IPS DF 6.9 (cell line): ENCODE results near the gene NHERF1.

ENCODE experiments used
- DNase-seq: peaks from one replicate; pipeline ENCODE4 v3.0.0-alpha.2; 2013; ENCODE audit warnings: low read depth, low spot score
- H3K27ac ChIP-seq: one replicate; pipeline ENCODE4 v1.5.1; 2013; ENCODE audit warnings: low read length, control low read depth
- H3K27me3 ChIP-seq: 2 replicates; pipeline ENCODE4 v1.6.1; 2013; ENCODE audit warnings: mild to moderate bottlenecking, low read length; ENCODE audit not compliant: control insufficient read depth, insufficient read depth
- H3K36me3 ChIP-seq: 2 replicates; pipeline ENCODE4 v1.6.1; 2013; ENCODE audit warnings: low read length; ENCODE audit not compliant: control insufficient read depth, insufficient read depth
- H3K4me1 ChIP-seq: 2 replicates; pipeline ENCODE4 v1.6.1; 2013; ENCODE audit warnings: low read length; ENCODE audit not compliant: control insufficient read depth, insufficient read depth
- H3K4me3 ChIP-seq: 2 replicates; pipeline ENCODE4 v1.5.1; 2013; ENCODE audit warnings: mild to moderate bottlenecking, low read length
- H3K9me3 ChIP-seq: 2 replicates; pipeline ENCODE4 v1.6.1; 2013; ENCODE audit warnings: low read length, inconsistent platforms; ENCODE audit not compliant: control insufficient read depth, insufficient read depth
- WGBS: extraction: QIAGEN DNeasy Blood & Tissue Kit; methylation state at CpG from one replicate; pipeline ENCODE4 v1.1.7; 2013; ENCODE audit warnings: mixed read lengths, missing lambda C conversion rate; ENCODE audit not compliant: insufficient read length, insufficient coverage; 5-methylcytosine and 5-hydroxymethylcytosine counted together

Gene NHERF1

GRCh38 chr17:74732042-74732867 is 16.2 kb upstream of the NHERF1 start:
- H3K36me3 ChIP-seq: no peaks in the 10 kb centered on the region
- no peak overlapping the region for H3K4me3 ChIP-seq
- no peak overlapping the region for H3K27ac ChIP-seq
- WGBS: 100% methylated on average over 4 of the region's 12 CpGs
- DNase-seq: no peak
- no peaks in the 10 kb centered on the region for H3K4me1 ChIP-seq
- no peaks in the 10 kb centered on the region for H3K27me3 ChIP-seq
- H3K9me3 ChIP-seq: no peaks in the 10 kb centered on the region

- H3K9me3 ChIP-seq: no peaks in the 10 kb centered on the region
- WGBS: no CpG with 5 or more reads among the region's 9 CpGs
- no peak for DNase-seq
- H3K36me3 ChIP-seq: no peaks in the 10 kb centered on the region
- no peak overlapping the region for H3K27ac ChIP-seq
- H3K4me3 ChIP-seq: no peak overlapping the region
- 0 out of 2 replicates have a peak, but pooled peaks cover 1% of the 10 kb centered on the region for H3K4me1 ChIP-seq
- H3K27me3 ChIP-seq: no peaks in the 10 kb centered on the region
Observed at GRCh38 chr17:74733365-74734122, 14.9 kb upstream of the NHERF1 start.

- no peaks in the 10 kb centered on the region for H3K9me3 ChIP-seq
- WGBS: no CpG with 5 or more reads among the region's 3 CpGs
- no peak overlapping the region for H3K4me3 ChIP-seq
- H3K27ac ChIP-seq: no peak overlapping the region
- no peak for DNase-seq
- 0 out of 2 replicates have a peak, but pooled peaks cover 1% of the 10 kb centered on the region for H3K4me1 ChIP-seq
- no peaks in the 10 kb centered on the region for H3K27me3 ChIP-seq
- H3K36me3 ChIP-seq: no peaks in the 10 kb centered on the region
Observed at GRCh38 chr17:74734256-74734655, 14.2 kb upstream of the NHERF1 start.

GRCh38 chr17:74736513-74737298 is 11.7 kb upstream of the NHERF1 start, which contains the start of gene RAB37:
Gene RAB37 (plus strand): TSS chr17:74737256. CDS start chr17:74737273, 17 bp downstream.
- H3K9me3 ChIP-seq: no peaks in the 10 kb centered on the region
- H3K4me1 ChIP-seq: 0 out of 2 replicates have a peak, but pooled peaks cover 1% of the 10 kb centered on the region
- no peaks in the 10 kb centered on the region for H3K36me3 ChIP-seq
- H3K4me3 ChIP-seq: peak within 1 kb of the TSS; percentile 59; the same call in 1 of the 2 replicates
- no peak for DNase-seq
- H3K27ac ChIP-seq: no peak within 1 kb of the TSS
- WGBS: no CpG with 5 or more reads among the region's 67 CpGs
- no peaks in the 10 kb centered on the region for H3K27me3 ChIP-seq

GRCh38 chr17:74737299-74738050 is 11.0 kb upstream of the NHERF1 start:
- 0 out of 2 replicates have a peak, but pooled peaks cover 3% of the 10 kb centered on the region for H3K4me1 ChIP-seq
- no peaks in the 10 kb centered on the region for H3K9me3 ChIP-seq
- no CpG with 5 or more reads among the region's 38 CpGs for WGBS
- no peaks in the 10 kb centered on the region for H3K27me3 ChIP-seq
- DNase-seq: no peak
- no peaks in the 10 kb centered on the region for H3K36me3 ChIP-seq
- H3K4me3 ChIP-seq: peak overlapping the region; percentile 59; the same call in 1 of the 2 replicates
- H3K27ac ChIP-seq: no peak overlapping the region

GRCh38 chr17:74738051-74738996 is 10.1 kb upstream of the NHERF1 start:
- H3K27me3 ChIP-seq: no peaks in the 10 kb centered on the region
- H3K27ac ChIP-seq: no peak overlapping the region
- H3K36me3 ChIP-seq: no peaks in the 10 kb centered on the region
- H3K4me3 ChIP-seq: peak overlapping the region; percentile 59; the same call in 1 of the 2 replicates
- H3K4me1 ChIP-seq: 0 out of 2 replicates have a peak, but pooled peaks cover 3% of the 10 kb centered on the region
- H3K9me3 ChIP-seq: no peaks in the 10 kb centered on the region
- no peak for DNase-seq
- no CpG with 5 or more reads among the region's 16 CpGs for WGBS

GRCh38 chr17:74739227-74739831 is 9.1 kb upstream of the NHERF1 start:
- H3K4me3 ChIP-seq: no peak overlapping the region
- H3K9me3 ChIP-seq: no peaks in the 10 kb centered on the region
- no peak overlapping the region for H3K27ac ChIP-seq
- WGBS: no CpG with 5 or more reads among the region's 12 CpGs
- H3K27me3 ChIP-seq: no peaks in the 10 kb centered on the region
- no peak for DNase-seq
- no peaks in the 10 kb centered on the region for H3K36me3 ChIP-seq
- H3K4me1 ChIP-seq: 0 out of 2 replicates have a peak, but pooled peaks cover 3% of the 10 kb centered on the region

- no peaks in the 10 kb centered on the region for H3K9me3 ChIP-seq
- no peak overlapping the region for H3K4me3 ChIP-seq
- H3K36me3 ChIP-seq: no peaks in the 10 kb centered on the region
- H3K4me1 ChIP-seq: peaks cover 6% of the 10 kb centered on the region; the same call in 1 of the 2 replicates
- no CpG with 5 or more reads among the region's 6 CpGs for WGBS
- DNase-seq: no peak
- no peak overlapping the region for H3K27ac ChIP-seq
- no peaks in the 10 kb centered on the region for H3K27me3 ChIP-seq
Observed at GRCh38 chr17:74740173-74740572, 8.3 kb upstream of the NHERF1 start.
